HCT116 (cell line): ENCODE measurements around the gene SAMD4A. TPM values are rescaled to one million over a fixed set of nuclear protein-coding genes. Genes with fewer than 3 reads are reported as not detected.

Experiments
- ATAC-seq: fragments of 200-7000 bp; cut with Tn5 transposase; 2 replicates; pipeline ENCODE4 v1.9.1; 2020; ENCODE audit warnings: mild to moderate bottlenecking, moderate library complexity
- BruUV-seq: library from RNA; stranded (reverse); fragments of 400-500 nt; replicated peaks from 2 replicates; lab custom pipeline; 2021; lab: Mats Ljungman, UMichigan
- CTCF ChIA-PET: fragments of 300-600 bp; sonication (Branson Sonifier 250); formaldehyde crosslinking; loops from one replicate; lab custom pipeline; 2021; ENCODE audit warnings: antibody characterized with exemption; lab: Charles Lee
- POLR2A ChIA-PET: fragments of 300-600, 350-600 bp; sonication (Branson Sonifier 250); formaldehyde crosslinking; loops from one replicate; lab custom pipeline; 2021; ENCODE audit warnings: antibody characterized with exemption; lab: Charles Lee
- RAD21 ChIA-PET, 2 experiments: fragments of 300-600 bp; sonication (Branson Sonifier 250); formaldehyde crosslinking; loops; one replicate each; lab custom pipeline; 2023; ENCODE audit warnings: low total read pairs in 2 of 2; ENCODE audit not compliant: uncharacterized antibody in 2 of 2, unreplicated experiment in 2 of 2, low non-redundant PET in 1 of 2; lab: Charles Lee
- DNase-seq: peaks from one replicate; pipeline ENCODE4 v3.0.0-alpha.2; 2010; ENCODE audit warnings: low read depth, low spot score
- H2AFZ ChIP-seq: fragments of 200-600 bp; shearing (Covaris generic), sonication (generic); 2 replicates; pipeline ENCODE4 v1.6.1; 2017; ENCODE audit warnings: low read depth, mixed run types, mixed read lengths, antibody characterized with exemption, low read length; ENCODE audit not compliant: poor library complexity, severe bottlenecking
- H3K27ac ChIP-seq: 2 replicates; pipeline ENCODE4 v1.5.1; 2012; ENCODE audit warnings: low read depth, low read length
- H3K27me3 ChIP-seq: fragments of 200-600 bp; sonication (generic); 2 replicates; pipeline ENCODE4 v1.6.1; 2016; ENCODE audit warnings: mixed run types, low read length, mixed read lengths; ENCODE audit not compliant: insufficient read depth
- H3K36me3 ChIP-seq, 2 experiments: fragments of 200-500 bp in 1 of 2; fragments of 200-600 bp in 1 of 2; sonication (Bioruptor generic) in 1 of 2; sonication (generic) in 1 of 2; 2 replicates each; pipeline versions ENCODE4 v1.5.1 to v1.6.1; 2014 to 2016; ENCODE audit warnings: low read length in 2 of 2, inconsistent platforms in 1 of 2, mixed read lengths in 1 of 2, mixed run types in 1 of 2; ENCODE audit not compliant: insufficient read depth in 2 of 2, control insufficient read depth in 1 of 2
- H3K4me1 ChIP-seq, 2 experiments: fragments of 200-600 bp in 1 of 2; sonication (generic) in 1 of 2; 2 replicates each; pipeline versions ENCODE4 v1.5.1 to v1.6.1; 2012 to 2017; ENCODE audit warnings: low read length in 2 of 2, inconsistent platforms in 1 of 2, mild to moderate bottlenecking in 1 of 2, mixed read lengths in 1 of 2, mixed run types in 1 of 2, moderate library complexity in 1 of 2; ENCODE audit not compliant: insufficient read depth in 2 of 2, control insufficient read depth in 1 of 2
- H3K4me2 ChIP-seq: fragments of 200-600 bp; sonication (generic); 2 replicates; pipeline ENCODE4 v1.6.1; 2017; ENCODE audit warnings: mixed run types, low read length, mixed read lengths
- H3K4me3 ChIP-seq, 2 experiments: fragments of 200-600 bp in 1 of 2; sonication (generic) in 1 of 2; replicated peaks in 1 of 2; 2 replicates each; pipeline ENCODE4 v1.5.1; 2011 to 2016; ENCODE audit warnings: low read length in 2 of 2, control low read depth in 1 of 2, low read depth in 1 of 2, mild to moderate bottlenecking in 1 of 2, mixed read lengths in 1 of 2, mixed run types in 1 of 2
- H3K79me2 ChIP-seq: fragments of 200-600 bp; sonication (generic); 2 replicates; pipeline ENCODE4 v1.6.1; 2017; ENCODE audit warnings: mild to moderate bottlenecking, mixed run types, low read length, moderate library complexity, mixed read lengths; ENCODE audit not compliant: insufficient read depth
- H3K9ac ChIP-seq: fragments of 200-600 bp; sonication (generic); 2 replicates; pipeline ENCODE4 v1.6.1; 2016; ENCODE audit warnings: low read length, mixed read lengths
- H3K9me2 ChIP-seq: fragments of 200-600 bp; sonication (generic), shearing (Covaris generic); 2 replicates; pipeline ENCODE4 v1.6.1; 2017; ENCODE audit warnings: mixed run types, mild to moderate bottlenecking, moderate library complexity; ENCODE audit not compliant: insufficient read depth
- H3K9me3 ChIP-seq, 2 experiments: fragments of 200-500 bp in 1 of 2; fragments of 200-600 bp in 1 of 2; sonication (Bioruptor generic) in 1 of 2; sonication (generic) in 1 of 2; 2 replicates each; pipeline ENCODE4 v1.6.1; 2014 to 2017; ENCODE audit warnings: low read length in 2 of 2, mixed read lengths in 2 of 2, inconsistent platforms in 1 of 2, low read depth in 1 of 2, mild to moderate bottlenecking in 1 of 2, mixed run types in 1 of 2, moderate library complexity in 1 of 2; ENCODE audit not compliant: control insufficient read depth in 1 of 2, insufficient read depth in 1 of 2
- H4K20me1 ChIP-seq: fragments of 200-600 bp; sonication (generic), shearing (Covaris generic); 2 replicates; pipeline ENCODE4 v1.6.1; 2017; ENCODE audit warnings: mixed run types, mild to moderate bottlenecking, moderate library complexity; ENCODE audit not compliant: insufficient read depth
- CBX3 ChIP-seq: IDR thresholded peaks from 2 replicates; pipeline ENCODE4 v1.6.1; 2012; ENCODE audit warnings: low read depth
- EGR1 ChIP-seq: IDR thresholded peaks from 2 replicates; pipeline ENCODE4 v1.6.1; 2012; ENCODE audit warnings: low read depth
- ELF1 ChIP-seq: IDR thresholded peaks from 2 replicates; pipeline ENCODE4 v1.6.1; 2012; ENCODE audit warnings: low read depth, borderline replicate concordance
- FOSL1 ChIP-seq: IDR thresholded peaks from 2 replicates; pipeline ENCODE4 v1.6.1; 2012; ENCODE audit warnings: low read depth
- POLR2A ChIP-seq: IDR thresholded peaks from 2 replicates; pipeline ENCODE4 v1.7.0; 2011; ENCODE audit warnings: borderline replicate concordance; ENCODE audit not compliant: insufficient read depth, insufficient read length; ENCODE audit errors: extremely low read depth
- SIN3A ChIP-seq: IDR thresholded peaks from 2 replicates; pipeline ENCODE4 v1.6.1; 2012; ENCODE audit warnings: low read depth
- TCF7L2 ChIP-seq: IDR thresholded peaks from 2 replicates; pipeline ENCODE4 v1.7.0; 2011; ENCODE audit warnings: borderline replicate concordance, inconsistent platforms; ENCODE audit not compliant: insufficient read depth, insufficient read length; ENCODE audit errors: extremely low read depth
- YY1 ChIP-seq: IDR thresholded peaks from 2 replicates; pipeline ENCODE4 v1.6.1; 2011; ENCODE audit warnings: low read length, low read depth, moderate library complexity, mild to moderate bottlenecking; ENCODE audit not compliant: insufficient replicate concordance; ENCODE audit errors: extremely low read depth
- ZBTB33 ChIP-seq: IDR thresholded peaks from 2 replicates; pipeline ENCODE4 v1.6.1; 2011; ENCODE audit warnings: mild to moderate bottlenecking, low read length, moderate library complexity; ENCODE audit not compliant: insufficient replicate concordance; ENCODE audit errors: extremely low read depth
- ZNF274 ChIP-seq: fragments of 200-500 bp; sonication (Bioruptor generic); IDR thresholded peaks from 2 replicates; pipeline ENCODE4 v1.6.1; 2014; ENCODE audit warnings: mild to moderate bottlenecking, low read depth, low read length, inconsistent platforms
- intact Hi-C: fragments of 100-400 bp; cut with micrococcal nuclease; formaldehyde crosslinking; loops from 2 replicates; pipeline ENCODE4 v1.10.0; 2022
- total RNA-seq: library from RNA; stranded (reverse); gene quantifications from one replicate; pipeline ENCODE4 v1.2.1, GENCODE V29; 2021; ENCODE audit not compliant: unreplicated experiment
- TF ChIP-seq, protein P1 (sequence below): IDR thresholded peaks from 2 replicates; pipeline ENCODE4 v1.6.1; 2012; ENCODE audit warnings: low read depth
- TF ChIP-seq, protein P2 (sequence below), 3 experiments: fragments of 200-600 bp in 1 of 3; sonication (generic) in 1 of 3; IDR thresholded peaks in 2 of 3; conservative IDR thresholded peaks in 1 of 3; 2 replicates each; pipeline ENCODE4 v1.5.1; 2012 to 2017; ENCODE audit warnings: low read depth in 2 of 3, low read length in 2 of 3, antibody characterized with exemption in 1 of 3, borderline replicate concordance in 1 of 3, control low read depth in 1 of 3, mild to moderate bottlenecking in 1 of 3, mixed read lengths in 1 of 3, mixed run types in 1 of 3, moderate library complexity in 1 of 3; ENCODE audit not compliant: insufficient read depth in 1 of 3

SAMD4A gene
- total RNA-seq, 1 experiment from 2014 or later: 9.0 TPM

GRCh38 chr14:54548491-54548890 lies 18.4 kb upstream of the SAMD4A start:
- H3K27ac ChIP-seq: no peak overlapping the region
- H3K9me3 ChIP-seq: no peaks in the 10 kb centered on the region
- no peaks in the 10 kb centered on the region for H3K9me2 ChIP-seq
- ChIA-PET CTCF (no interaction called here), RAD21 (no interaction called here), POLR2A (no interaction called here)
- H3K4me3 ChIP-seq: no peak overlapping the region
- DNase-seq: no peak
- intact Hi-C loops: no loop called here
- no peak overlapping the region for H2AFZ ChIP-seq
- H3K4me2 ChIP-seq: no peak overlapping the region
- no TSS peak for BruUV-seq
- TF ChIP-seq EGR1: no peak
- TF ChIP-seq SIN3A: no peak
- TF ChIP-seq ELF1: no peak
- TF ChIP-seq POLR2A: no peak
- TF ChIP-seq, protein P1, sequence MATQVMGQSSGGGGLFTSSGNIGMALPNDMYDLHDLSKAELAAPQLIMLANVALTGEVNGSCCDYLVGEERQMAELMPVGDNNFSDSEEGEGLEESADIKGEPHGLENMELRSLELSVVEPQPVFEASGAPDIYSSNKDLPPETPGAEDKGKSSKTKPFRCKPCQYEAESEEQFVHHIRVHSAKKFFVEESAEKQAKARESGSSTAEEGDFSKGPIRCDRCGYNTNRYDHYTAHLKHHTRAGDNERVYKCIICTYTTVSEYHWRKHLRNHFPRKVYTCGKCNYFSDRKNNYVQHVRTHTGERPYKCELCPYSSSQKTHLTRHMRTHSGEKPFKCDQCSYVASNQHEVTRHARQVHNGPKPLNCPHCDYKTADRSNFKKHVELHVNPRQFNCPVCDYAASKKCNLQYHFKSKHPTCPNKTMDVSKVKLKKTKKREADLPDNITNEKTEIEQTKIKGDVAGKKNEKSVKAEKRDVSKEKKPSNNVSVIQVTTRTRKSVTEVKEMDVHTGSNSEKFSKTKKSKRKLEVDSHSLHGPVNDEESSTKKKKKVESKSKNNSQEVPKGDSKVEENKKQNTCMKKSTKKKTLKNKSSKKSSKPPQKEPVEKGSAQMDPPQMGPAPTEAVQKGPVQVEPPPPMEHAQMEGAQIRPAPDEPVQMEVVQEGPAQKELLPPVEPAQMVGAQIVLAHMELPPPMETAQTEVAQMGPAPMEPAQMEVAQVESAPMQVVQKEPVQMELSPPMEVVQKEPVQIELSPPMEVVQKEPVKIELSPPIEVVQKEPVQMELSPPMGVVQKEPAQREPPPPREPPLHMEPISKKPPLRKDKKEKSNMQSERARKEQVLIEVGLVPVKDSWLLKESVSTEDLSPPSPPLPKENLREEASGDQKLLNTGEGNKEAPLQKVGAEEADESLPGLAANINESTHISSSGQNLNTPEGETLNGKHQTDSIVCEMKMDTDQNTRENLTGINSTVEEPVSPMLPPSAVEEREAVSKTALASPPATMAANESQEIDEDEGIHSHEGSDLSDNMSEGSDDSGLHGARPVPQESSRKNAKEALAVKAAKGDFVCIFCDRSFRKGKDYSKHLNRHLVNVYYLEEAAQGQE: no peak
- TF ChIP-seq, protein P2, sequence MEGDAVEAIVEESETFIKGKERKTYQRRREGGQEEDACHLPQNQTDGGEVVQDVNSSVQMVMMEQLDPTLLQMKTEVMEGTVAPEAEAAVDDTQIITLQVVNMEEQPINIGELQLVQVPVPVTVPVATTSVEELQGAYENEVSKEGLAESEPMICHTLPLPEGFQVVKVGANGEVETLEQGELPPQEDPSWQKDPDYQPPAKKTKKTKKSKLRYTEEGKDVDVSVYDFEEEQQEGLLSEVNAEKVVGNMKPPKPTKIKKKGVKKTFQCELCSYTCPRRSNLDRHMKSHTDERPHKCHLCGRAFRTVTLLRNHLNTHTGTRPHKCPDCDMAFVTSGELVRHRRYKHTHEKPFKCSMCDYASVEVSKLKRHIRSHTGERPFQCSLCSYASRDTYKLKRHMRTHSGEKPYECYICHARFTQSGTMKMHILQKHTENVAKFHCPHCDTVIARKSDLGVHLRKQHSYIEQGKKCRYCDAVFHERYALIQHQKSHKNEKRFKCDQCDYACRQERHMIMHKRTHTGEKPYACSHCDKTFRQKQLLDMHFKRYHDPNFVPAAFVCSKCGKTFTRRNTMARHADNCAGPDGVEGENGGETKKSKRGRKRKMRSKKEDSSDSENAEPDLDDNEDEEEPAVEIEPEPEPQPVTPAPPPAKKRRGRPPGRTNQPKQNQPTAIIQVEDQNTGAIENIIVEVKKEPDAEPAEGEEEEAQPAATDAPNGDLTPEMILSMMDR (IDR thresholded peaks at IDR 0.05 in 2 of 3, conservative IDR thresholded peaks at IDR 0.05 in 1 of 3; ENCODE audit: borderline replicate concordance in 1 of 3, insufficient read depth in 1 of 3, low read depth in 2 of 3, low read length in 2 of 3): no peak
- no peak for TF ChIP-seq ZNF274
- TF ChIP-seq FOSL1: no peak
- no peak for TF ChIP-seq CBX3
- no peak for TF ChIP-seq ZBTB33
- TF ChIP-seq YY1: no peak
- no peak for TF ChIP-seq TCF7L2
- no peaks in the 10 kb centered on the region for H4K20me1 ChIP-seq
- no peaks in the 10 kb centered on the region for H3K4me1 ChIP-seq
- no peak overlapping the region for H3K9ac ChIP-seq
- no peak for ATAC-seq
- H3K36me3 ChIP-seq: no peaks in the 10 kb centered on the region
- no peaks in the 10 kb centered on the region for H3K27me3 ChIP-seq
- no peaks in the 10 kb centered on the region for H3K79me2 ChIP-seq
